Measurements from ENCODE around the gene ADK.

Gene ADK

GRCh38 chr10:74238031-74238431 is 87.0 kb downstream of the ADK start:
- no peak for DNase-seq (ENCODE audit: low read depth in 2 of 2)

DNA sequence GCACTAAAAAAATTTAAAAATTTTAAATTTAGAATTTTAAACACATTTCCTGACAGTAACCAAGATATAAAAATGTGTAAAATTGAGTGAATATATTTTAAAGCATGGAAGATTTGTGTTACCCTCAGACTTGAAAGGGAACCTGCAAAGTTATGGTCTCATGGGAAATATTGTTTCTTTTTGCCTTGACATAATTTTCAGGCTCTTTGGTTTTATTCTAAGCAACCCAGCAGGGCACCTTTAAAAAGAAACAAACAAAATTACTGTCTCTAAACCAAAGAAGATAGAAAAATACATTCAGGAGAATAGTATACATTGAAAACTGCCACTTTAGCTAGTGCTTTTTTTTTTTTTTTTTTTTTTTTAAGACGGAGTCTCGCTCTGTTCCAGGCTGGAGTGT is 87.5 kb downstream of the ADK start:
- DNase-seq (ENCODE audit: low read depth in 2 of 2), result no peak

- DNase-seq (ENCODE audit: low read depth in 2 of 2), result no peak
Observed at GRCh38 chr10:74243067-74243466, 92.0 kb downstream of the ADK start.

- DNase-seq (ENCODE audit: low read depth in 2 of 2), result no peak
Observed at GRCh38 chr10:74244097-74244685, 93.2 kb downstream of the ADK start.

DNA sequence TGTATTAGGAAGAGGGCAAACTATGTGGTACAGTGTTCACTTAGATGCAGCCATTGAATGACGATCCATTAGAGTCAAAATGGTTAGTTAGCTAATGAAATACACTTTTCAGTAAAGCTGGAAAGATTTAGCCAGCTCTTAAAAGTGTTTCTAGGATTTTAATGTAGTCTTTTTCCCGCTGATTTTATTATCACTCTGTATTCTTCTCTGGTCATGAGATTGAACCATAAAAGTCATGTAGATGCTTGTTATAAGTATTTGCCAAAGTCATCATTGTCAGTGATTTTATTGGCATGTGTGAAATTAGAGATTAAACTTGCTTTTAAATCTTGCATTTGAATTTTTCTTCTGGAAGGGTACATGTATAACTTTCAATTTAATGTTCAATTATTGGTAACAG is 93.8 kb downstream of the ADK start:
- DNase-seq (ENCODE audit: low read depth in 2 of 2), result no peak

DNA sequence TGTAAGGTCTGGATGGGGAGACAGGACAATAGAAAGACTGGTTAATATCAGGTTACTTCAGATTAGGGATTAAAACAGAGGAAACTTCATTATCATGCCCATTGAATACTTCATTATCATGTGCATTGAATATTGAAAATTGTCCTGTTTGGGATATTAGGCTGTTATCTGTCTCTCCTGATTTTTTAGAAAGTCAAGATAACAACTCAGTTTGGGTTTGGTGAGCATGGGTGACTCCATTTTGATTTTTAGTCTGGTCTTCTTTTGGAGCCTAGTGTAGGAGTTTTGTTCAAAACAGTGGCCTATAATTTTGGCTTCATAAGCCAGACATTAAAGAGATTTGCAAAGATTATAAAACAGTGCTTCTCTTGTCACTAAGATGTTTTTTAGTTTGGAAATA is 95.5 kb downstream of the ADK start:
- no peak for DNase-seq (ENCODE audit: low read depth in 2 of 2)

- DNase-seq (ENCODE audit: low read depth in 2 of 2), result no peak
Observed at GRCh38 chr10:74249865-74250264, 98.8 kb downstream of the ADK start.

GRCh38 chr10:74255214-74255613 is 104.2 kb downstream of the ADK start:
- no peak for DNase-seq (ENCODE audit: low read depth in 2 of 2)

DNA sequence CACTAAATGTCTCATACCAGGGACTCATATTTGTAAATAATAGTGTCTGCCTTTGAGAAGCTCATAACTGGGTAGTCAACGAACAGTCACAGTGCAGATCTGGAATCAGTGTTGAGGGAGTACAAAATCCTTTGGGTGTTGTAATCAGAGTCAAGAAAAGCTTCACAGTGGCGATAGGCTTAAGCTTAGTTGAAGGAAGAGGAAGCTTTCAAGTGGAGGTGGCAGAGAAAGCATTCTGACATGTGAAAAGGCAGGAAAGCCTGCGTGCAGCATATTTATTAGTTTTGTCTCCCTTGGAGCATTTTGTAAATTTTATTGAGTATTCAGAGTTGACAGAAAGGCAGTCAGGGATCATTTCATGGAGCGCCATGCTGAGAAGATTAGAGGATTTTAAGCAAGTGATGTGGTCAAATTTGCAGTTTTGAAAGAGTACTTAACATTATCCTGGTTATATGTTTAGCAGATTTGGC is 104.9 kb downstream of the ADK start:
- DNase-seq (ENCODE audit: low read depth in 2 of 2), result no peak

- DNase-seq (ENCODE audit: low read depth in 2 of 2), result no peak
Observed at GRCh38 chr10:74262856-74263255, 111.8 kb downstream of the ADK start.

- no peak for DNase-seq (ENCODE audit: low read depth in 2 of 2)
Observed at GRCh38 chr10:74263996-74264395, 113.0 kb downstream of the ADK start.

DNA sequence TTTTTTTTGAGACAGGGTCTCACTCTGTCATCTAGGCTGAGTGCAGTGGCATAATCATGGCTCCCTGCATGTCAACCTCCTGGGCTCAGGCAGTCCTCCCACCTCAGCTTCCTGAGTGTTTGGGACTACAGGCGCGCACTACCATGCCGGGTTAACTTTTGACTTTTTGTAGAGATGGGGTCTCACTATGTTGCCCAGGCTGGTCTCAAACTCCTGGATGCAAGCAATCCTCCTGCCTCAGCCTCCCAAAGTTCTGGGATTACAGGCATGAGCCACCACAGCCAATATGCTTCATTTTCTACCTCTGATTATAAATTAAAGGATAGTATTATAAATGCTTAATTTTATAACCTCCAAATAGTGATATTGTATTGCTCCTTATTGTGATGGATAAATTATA is 121.3 kb downstream of the ADK start:
- DNase-seq (ENCODE audit: low read depth in 2 of 2), result no peak

GRCh38 chr10:74275755-74276290 is 124.8 kb downstream of the ADK start:
- DNase-seq (ENCODE audit: low read depth in 2 of 2), result no peak

GRCh38 chr10:74276416-74276815 is 125.4 kb downstream of the ADK start:
- DNase-seq (ENCODE audit: low read depth in 2 of 2), result no peak

DNA sequence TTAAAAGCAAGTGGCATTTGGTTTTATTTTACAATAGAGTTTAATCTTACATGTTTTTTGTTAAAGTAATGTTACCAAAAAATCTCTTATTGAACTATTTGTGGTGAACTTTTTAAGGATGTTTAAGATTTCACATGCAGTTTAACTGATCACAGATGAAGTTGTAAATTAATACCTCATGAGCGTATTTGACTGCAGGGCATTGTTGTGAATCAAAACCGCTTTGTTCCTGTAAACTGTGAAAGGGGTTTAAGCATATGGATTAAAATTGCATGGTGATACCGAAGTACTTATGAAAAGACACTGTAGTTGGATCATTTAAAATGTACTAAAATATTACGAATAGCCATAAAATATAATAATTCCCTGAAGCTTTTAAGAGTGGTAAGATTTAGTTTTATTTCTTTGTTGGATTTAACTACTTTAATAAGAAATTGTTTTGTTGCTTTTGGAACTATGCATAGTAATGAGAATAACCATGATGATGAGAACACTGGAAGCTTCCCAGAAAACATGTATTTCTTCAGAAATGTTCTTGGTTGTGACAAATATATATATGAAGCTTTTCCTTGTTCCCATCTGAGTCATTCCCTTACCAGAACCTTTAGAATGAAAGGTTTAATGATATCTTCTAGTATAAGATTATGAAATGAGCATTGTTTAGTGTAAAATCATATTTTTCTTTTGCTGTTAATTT is 131.3 kb downstream of the ADK start:
- DNase-seq (ENCODE audit: low read depth in 2 of 2), result no peak

GRCh38 chr10:74282848-74283210 is 131.8 kb downstream of the ADK start:
- no peak for DNase-seq (ENCODE audit: low read depth in 2 of 2)

GRCh38 chr10:74289188-74289587 is 138.2 kb downstream of the ADK start:
- no peak for DNase-seq (ENCODE audit: low read depth in 2 of 2)

- DNase-seq (ENCODE audit: low read depth in 2 of 2), result no peak
Observed at GRCh38 chr10:74289951-74290350, 138.9 kb downstream of the ADK start.

DNA sequence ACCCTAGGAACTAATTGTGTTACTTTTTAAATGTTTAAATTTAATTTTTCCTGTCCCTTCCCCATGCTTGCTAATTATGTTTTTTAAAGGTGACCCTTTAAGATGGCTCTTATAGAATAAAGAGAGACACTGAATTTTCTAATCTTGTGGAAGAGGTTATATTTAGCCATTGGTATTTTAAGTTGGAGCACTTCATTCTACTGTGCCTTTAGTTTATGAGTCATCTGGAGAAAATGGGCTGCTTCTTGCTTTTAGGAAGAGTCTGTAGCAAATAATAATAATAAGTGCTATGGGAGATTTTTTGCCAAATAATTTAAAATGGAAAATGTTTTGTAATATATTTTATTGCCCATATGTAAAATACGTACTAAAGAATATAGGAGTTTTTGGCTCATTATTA is 139.7 kb downstream of the ADK start:
- DNase-seq (ENCODE audit: low read depth in 2 of 2), result no peak

GRCh38 chr10:74292871-74293427 is 141.9 kb downstream of the ADK start:
- DNase-seq (ENCODE audit: low read depth in 2 of 2), result no peak

- DNase-seq (ENCODE audit: low read depth in 2 of 2), result no peak
Observed at GRCh38 chr10:74293686-74294371, 142.8 kb downstream of the ADK start.

DNA sequence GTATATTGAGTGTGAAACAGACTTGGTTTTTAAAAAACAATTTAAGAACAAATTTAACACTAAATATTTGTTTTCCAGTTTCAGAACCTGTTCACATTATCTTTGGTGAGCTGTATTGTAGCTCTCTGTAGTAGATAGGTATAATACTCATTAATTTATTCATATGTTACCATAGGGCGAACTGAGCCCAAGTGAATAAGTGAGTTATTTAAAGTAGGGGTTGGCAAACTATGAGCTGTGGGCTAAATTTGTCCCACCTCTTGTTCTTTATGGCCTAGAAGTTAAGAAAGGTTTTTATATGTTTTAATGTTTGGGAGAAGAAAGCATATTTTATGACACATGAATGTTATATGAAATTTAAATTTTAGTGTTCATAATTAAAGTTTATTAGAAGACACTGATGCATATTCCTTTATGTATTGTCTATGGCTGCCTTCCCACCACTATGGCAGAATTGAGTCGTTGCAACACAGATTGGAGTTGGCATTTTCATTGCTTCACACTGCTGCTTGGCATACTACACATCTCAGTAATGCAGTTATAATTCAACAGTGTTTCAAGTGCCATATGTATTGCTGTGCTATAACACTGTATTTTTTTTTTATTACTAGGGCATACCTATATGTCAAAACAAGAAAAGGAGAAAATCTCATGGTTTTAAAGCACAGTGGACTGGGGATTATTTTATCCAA is 146.5 kb downstream of the ADK start:
- DNase-seq (ENCODE audit: low read depth in 2 of 2), result no peak

All from activated CD8-positive, alpha-beta memory T cell treated with anti-CD3 and anti-CD28 coated beads for 4 hours (primary cell).